Bone marrow (tissue), 2 donors: ENCODE measurements around the gene HHIPL1.

ENCODE experiments used
- DNase-seq, 2 donors: peaks; one replicate each; lab custom pipeline; 2025; lab: John Stamatoyannopoulos, UW

The HHIPL1 gene

DNA sequence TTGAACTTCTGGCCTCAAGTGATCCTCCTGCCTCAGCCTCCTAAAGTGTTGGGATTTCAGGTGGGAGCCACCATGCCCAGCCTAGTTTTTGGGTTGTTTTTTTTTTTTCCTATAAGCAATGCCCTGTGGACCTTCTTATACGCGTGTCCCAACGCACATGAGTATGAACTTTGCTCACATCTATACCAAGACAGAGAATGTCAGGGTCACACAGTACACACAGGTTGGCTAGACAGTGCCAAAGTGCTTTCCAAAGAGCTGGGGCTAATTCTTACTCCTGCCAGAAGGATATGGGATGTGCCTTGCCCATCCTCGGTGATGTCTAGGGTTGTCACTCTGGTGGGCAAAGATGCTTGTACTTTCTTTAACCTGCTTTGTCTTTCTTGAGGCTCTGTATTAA is 33.3 kb upstream of the HHIPL1 start:
- DNase-seq = no peak

DNA sequence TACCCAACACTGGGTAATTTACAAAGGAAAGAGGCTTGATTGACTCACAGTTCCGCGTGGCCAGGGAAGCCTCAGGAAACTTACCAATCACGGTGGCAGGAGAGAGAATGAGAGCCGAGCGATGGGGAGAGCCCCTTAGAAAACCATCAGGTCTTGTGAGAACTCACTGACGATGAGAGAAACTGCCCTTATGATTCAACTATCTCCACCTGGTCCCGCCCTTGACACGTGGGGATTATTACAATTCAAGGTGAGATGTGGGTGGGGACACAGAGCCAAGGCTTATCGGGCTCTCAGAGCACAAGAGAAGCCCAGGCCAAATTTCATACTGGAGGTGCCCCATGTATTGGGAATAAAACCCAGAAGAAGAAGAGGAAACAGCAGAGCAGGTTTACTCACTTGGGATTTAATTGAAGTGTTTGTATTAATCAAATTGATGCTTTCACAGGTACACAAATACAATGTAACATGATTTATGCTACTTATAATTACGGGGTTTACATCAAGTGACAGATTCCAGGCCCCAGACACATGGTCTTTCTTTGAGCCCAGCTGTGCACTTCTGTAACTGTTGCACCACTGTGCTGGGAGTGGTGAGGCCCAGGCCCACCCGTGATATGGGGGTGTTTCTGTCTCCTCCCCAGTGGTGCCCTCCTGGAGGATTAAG is 32.7 kb upstream of the HHIPL1 start:
- no peak for DNase-seq

DNA sequence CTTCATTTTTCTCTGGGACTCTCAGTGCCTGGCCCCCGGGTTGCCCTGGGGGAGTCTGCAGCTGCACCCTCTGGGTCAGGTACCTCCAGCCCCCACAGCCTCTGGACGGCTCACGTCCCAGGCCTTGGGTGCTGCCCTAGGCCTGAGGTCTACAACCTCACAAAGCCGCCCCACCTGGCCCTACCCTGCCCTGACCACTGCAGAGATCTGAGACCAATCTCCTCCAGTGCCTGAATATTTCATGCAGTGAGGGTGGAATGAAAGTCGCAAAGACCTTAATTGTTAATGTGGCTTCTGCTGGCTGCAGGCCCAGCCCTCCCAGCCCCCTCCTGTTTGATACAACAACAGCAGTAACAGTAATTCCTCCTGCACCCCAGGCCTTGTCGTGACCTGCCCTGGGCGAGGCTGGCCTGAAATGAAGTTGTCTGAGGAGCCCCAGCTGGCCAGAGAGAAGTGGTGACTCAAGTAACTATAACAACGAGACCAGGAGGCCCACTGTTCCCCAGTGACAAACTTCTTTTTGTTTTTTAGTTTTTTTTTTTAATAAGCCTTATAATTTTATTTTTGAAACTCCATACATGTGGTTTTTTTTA is 32.1 kb upstream of the HHIPL1 start:
- DNase-seq = no peak

DNA sequence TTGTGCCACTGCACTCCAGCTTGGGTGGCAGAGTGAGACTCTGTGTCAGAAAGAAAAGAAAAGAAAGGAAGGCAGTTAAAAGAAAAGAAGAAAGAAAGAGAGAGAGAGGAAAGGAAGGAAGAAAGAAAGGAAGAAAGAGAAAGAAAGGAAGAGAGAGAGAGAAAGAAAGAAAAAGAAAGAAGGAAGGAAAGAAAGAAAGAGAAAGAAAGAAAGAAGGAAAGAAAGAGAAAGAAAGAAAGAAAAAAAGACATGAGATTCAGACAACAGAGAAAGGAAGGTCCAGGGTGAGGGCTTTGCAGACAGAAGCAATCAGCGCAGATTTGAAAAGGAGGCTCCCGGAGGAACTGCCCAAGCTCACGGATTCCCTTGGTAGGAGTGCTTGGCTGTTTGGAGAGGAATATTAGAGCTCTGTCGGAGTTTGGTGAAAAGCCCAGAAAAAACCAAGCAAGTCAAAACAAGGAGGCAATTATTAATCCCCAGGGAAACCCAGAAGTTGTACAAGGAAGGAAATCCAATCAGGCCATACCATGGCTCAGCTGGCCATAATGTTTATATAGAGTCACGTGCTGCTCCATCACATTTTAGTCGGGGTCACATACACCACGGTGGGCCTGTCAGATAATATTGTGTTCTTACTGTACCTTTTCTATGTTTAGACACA is 29.3 kb upstream of the HHIPL1 start:
- no peak for DNase-seq

DNA sequence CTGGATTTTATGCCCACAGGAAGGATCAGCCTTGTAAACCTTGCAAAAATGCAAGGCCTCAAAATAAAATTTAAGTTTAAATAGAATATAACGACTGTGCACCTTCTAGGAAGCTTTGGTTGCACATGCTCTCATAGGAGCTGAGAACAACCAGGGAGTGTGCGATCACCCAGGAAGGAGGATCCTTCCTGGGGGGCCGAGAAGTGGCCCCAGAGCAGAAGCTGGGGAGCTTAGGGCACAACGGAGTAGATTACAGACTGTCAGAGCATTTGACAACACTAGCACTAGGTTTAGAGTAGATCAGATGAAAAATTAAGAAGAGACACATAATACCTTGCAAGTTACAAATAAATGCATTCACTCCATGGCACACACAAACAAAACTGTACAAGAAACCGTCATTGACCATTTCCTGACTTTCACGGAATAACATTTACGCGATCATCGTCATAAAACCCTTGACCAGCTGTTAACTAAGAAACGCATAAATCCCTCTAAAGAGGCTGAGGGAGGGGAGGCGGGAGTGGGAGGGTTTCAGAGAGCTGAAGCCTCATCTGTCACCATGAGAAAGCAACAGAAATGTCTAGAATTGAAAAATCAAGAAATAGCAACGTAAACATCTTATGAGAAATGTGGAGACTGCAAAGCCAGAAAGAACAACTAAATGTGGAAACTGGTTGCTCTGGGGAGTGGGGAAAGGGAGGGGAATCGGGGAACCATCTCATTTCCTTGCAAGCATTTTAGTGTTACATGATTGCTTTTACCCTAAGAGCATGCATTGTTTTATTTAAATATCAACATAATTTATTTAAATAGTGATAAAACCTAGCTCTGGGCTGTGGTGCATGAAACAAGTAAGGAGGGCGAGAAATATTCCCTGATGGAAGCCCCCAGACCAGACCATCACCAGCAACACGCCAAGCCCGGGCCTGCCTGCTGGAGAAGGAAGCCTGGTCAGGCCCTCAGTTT is 27.8 kb upstream of the HHIPL1 start:
- no peak for DNase-seq

DNA sequence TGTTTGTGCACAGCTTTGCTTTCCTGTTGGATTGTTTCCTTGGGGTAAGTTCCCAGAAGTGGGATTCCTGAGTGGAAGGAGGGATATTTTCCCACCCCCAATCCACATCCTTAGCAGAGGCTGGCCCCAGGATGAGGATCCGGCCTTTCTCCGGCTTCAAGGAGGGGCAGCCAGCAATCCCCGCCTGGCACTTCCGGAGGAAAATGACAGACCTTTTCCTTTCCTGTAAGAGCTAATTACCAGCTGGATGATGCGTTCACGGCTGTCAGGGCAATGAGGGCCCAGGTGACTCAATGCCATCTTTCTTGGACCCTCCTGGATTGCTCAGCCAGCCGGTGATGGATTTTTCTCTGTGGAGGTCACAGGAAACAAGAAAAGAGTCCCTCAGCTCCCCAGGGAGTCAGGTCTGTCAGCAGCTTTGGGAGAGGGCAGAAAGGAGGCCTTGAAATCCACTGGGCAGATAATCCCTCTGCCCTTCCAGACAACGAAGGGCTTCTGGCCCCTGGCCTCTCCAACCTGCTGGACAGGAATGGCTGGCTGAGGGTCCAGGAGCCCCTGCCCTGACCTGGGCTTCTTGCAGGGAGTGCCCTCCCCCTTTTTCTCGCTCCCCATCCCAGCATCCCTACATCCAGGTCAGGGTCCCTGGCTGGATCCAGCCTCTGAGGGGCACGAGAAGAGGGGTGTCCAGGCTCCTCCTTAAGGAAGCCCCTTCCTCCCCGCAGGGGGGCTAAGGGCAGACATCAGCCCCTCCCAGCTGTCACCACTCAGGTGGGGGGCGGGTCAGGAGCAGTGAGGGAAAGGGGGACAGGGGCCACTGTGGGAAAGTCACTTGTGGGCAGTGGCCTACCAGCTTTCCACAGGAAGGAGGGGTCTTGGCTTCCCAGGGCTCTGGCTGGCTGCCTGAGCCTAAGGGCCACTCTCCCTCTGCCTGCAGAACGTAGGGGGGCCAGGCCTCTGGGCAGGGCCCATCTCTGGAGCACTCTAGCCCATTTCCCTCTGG is 24.8 kb upstream of the HHIPL1 start:
- DNase-seq = no peak

DNA sequence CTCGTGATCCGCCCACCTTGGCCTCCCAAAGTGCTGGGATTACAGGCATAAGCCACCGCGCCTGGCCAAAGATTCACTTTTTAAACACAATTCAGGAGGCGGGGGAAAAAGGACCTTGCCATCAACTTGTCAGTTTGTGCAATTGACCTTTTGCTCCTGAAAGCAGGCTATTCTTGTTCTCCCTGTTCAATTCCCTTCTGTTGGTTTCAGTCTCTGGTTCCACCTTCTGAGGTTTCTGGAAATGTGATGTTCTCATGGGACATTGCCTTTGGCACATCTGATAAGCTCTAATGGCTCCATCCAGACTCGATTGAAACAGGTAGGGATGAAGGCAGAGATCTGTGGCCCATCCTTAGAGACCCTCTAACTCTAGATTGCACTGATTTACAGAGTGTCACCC is 23.0 kb upstream of the HHIPL1 start:
- no peak for DNase-seq

DNA sequence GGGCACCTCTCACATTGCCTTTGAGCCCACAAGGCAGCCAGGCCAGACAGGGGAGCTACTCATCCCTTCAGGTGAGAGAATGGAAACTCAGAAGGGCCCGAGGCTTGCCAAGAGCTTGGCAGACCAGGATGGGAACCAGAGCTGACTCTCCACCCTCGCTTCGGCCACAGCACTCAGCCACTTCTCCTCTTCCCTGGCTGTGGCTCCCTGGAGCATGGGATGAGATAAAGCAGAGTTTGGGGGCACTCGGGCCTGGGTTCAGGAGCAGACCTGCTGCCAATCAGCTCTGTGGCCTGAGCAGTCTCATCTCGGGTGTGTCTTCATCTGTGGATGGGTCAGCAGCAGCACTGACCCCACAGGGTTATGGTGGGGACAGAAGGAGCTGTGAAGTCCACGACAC is 20.9 kb upstream of the HHIPL1 start:
- DNase-seq = no peak

DNA sequence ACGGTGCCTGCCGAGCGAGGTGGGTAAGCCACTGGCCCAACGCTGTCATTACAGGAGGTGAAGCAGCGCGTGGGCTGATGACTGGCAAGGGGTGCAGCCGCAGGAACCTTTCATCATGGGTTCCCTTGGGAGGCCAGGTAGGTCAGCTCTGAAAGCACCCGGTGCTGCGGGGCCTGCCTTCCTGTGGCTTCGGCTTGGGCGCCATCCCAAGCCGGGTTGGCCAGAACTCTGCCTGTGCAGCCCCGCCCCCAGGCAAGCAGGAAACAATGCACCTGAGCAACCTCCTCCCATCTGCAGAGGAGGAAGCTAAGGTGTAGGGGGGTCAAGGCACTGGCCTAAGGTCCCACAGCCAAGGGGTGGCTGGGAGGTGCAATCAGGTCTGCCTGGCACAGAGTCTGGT is 20.0 kb upstream of the HHIPL1 start:
- no peak for DNase-seq

DNA sequence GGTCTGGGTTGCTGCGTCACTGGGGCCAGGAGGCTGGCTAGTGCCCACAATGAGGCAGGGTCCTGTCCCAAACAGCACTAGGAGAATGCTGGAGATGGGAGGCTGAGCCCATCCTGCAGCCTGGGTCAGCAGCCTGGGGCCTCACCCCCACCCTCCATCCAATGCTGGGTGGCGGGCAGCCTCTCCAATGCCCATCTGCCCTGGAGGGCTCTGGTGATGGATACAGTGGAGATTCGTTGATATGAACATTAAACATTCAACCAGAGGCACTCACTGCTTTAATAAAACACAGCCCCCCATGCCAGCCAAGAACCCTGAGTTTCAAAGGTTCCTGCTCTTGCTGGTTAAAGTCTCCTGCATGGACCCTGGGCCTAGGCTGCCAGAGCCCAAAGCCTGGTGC is 19.5 kb upstream of the HHIPL1 start:
- DNase-seq = no peak

DNA sequence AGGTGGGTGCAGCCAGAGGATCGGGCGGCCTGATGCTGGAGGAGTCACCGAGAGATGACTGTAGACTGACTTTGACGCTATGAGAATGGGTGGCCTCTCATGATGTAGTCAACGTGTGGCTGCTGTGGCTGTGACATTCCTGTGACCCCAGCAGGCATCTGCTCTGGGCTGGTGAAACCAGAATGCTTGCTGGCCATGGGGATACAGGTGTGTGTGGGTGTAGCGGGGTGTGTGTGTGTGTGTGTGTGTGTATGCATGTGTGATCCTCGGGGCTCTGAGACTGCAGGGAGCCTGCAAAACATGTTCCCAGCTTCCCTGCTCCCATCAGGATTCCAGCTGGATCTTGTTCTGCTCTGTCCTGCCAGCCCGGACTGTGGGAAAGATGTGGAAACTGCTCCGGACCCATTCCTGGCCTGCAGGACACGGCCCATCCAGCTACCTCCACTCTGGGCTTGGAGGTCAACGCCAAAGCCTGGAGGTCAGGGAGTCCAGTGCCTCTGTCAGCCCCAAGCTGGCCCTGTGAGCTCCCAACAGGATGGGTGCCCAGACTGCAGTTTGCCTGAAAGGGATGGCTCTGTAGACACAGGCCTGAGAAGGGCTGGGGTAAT is 18.8 kb upstream of the HHIPL1 start:
- no peak for DNase-seq

DNA sequence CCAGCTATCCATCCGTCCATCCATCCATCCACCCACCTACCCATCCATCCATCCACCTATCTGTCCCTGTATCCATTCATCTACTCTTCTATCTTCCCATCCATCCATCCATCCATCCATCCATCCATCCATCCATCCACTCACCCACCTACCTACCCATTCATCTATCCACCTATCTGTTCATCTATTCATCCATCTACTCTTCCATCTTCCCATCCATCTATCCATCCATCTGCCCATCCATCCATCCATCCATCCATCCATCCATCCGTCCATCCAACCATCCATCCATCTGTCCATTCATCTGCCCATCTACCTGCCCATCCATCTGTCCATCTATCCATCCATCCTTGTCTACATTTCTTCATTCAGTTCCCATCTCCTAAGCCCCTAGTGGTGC is 17.8 kb upstream of the HHIPL1 start:
- no peak for DNase-seq

DNA sequence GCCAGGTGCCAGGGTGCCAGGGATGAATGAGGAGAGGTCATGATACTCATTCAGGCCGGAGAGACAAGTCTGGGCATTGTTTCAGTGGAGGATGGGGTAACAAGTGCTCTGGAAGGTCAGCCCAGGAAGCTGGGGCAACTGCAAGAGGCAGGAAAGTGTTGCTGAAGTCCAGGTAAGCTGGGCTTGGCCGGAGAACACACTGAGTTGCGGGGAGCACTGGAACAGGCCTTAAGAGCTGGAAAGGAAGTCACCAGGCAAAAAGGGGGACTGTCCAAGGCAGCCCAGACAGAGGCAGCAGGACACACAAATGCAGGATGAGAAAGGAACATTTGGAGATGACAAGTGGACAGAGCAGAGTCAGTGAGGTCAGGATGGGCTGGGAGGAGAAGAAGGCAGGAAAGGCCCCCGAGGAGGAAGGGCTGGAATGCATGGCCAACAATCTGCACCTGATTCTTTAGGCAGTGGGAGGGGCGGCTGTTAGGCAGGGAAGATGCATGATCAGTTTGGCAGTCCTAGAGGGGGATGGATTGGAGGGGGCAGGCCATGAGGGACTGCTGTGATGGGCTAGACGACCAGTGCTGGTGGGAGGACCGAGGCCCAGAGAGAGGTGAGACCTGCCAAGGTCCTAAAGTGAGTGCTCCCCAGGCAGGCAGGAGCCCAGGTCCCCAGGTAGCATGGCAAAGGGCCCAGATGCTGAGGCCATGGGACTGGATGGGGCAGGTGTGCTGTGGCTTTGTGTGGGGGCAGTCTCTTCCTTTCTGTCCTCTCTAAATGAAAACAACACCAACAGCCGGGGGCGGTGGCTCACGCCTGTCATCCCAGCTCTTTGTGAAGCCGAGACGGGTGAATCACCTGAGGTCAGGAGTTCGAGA is 17.2 kb upstream of the HHIPL1 start:
- no peak for DNase-seq

DNA sequence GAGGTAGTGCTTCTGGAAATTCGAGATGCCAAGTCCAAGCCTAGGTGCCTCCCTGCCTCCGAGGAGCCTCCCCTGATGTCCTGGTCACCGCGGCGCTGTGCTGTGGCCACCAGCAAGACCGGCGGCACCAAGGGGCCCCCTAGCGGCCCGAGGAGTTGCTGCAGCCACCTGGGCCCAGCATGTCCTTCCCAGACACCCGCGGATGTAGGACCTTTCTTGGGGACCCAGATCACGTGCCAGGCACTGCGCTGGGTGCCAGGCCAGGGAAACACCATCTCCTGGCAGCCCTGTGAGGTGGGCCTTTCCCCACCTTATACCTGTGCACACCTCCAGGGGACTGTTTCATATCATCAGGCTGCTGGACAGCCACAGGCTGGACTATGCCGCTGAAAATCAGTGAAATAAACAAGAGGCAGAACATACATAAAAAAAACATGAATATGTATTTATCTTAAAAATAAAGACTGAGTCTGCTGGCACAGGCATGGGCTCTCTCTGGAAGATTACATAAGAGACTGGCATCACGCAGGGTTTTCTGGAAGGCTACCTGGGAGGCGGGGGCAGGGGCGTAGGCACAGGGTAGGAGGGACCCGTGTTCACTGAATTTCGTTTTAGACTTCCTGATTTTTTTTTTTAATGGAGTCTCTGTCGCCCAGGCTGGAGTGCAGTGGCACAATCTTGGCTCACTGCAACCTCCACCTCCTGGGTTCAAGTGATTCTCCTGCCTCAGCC is 15.9 kb upstream of the HHIPL1 start:
- DNase-seq = peak in 1 of 2 donors; percentile 14

DNA sequence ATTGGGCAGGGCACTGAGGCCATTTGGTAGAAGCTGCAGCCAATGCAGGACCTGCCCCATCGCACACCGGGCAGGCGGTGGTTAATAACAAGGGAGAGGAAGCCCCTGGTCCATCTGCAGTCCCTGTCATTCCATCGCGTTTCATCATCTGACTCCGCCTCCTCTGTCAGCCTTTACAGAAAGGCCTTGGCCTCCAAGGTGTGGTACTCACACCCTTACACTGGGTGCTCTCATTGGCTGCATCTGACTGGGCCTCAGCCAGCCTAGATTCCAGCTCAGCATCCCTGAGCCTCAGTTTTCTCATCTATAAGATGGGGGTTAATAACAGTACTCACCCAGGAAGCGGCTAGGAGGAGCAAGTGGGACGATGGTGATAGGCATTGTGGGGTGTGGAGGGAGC is 14.7 kb upstream of the HHIPL1 start:
- no peak for DNase-seq

DNA sequence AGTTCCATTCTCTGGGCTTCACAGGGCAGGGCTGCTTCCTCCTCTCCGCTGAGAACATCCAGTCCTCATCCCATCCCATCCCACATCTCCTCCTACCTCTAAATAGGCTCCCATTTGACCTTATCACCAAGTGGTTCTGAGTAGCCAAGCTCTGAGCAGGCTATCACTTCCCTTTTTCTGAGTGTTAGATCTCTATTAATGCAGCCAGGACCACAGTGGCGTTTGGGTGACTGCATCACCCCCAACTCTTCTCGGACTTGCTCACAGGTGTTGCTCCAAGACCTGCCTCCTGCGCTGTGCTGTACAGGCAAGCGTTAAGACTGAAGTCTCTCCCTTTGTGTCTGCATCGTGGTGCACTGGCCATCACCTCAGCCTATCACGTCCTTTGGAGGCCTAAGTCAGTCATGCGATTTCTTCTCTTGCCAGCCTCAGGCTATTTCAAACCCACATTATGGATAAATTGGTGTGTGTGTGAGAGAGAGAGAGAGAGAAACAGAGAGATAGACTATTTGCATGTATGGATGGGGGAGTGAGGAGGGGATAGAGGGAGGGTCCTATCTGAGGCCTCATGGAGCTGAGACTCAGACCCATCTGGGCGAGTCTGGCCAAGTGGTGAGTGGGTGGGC is 12.4 kb upstream of the HHIPL1 start:
- no peak for DNase-seq

DNA sequence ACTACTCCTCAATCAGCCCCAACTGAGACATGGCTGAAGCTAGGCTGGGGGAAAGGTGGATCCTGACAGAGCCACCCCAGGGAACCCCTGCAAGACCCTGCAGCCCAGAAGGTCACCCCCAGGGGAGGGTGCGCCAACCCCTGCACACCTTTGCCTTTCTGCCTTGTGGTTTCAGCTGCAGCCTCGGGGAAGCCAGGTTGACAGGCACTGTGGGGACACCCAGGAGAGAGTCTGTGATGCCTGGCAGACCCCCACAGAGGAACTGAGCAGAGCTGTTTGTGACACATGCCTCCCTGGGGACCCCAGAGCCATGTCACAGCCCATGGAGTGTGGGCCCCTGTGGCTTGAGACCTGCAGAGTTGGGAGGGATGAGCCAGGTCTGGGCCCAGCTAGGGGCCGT is 11.8 kb upstream of the HHIPL1 start:
- DNase-seq = no peak

DNA sequence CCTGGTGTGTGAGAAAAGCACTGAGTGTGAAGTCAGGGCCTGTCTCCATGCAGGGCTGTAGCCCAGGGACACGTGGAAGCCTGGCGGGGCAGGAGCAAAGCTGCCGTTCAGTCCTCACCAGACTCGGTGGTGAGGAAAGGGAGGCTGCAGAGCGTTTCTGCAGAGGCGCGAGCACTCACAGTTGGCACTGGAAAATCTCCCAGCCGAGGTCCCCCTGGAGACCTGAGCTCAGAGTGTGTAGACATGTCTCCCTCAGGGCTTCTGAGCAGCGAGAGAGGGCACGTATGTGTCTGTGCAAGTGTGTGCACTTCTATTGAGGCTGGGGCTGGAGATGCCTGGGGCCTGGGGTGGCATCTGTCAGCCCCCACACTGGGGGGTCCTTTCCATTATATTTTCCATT is 11.0 kb upstream of the HHIPL1 start:
- no peak for DNase-seq

DNA sequence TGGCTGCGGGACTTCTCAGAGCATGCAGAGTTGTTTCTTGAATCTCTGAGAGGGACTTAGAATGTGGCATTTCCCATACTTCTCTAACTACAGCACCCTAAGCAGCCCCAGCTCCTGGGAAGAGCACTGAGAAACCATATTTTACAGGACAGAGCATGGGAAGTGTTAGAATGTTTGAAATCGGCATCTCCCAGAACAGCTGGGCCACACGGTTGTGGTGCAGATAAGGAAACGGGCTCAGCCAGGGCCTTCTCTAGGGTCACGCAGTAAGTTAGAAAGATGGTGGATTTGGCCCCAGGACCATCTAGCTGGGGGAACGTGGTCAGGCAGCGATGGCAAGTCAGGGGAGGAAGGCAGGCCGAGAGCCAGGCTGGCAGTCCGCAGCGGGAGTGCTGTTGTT is 10.5 kb upstream of the HHIPL1 start:
- no peak for DNase-seq
